Neural progenitor cell (in vitro differentiated cells): ENCODE measurements around the gene ZCWPW1. TPM values are rescaled to one million over a fixed set of nuclear protein-coding genes. Genes with fewer than 3 reads are reported as not detected.
"Not testable (repeated sequence)": the region's sequence is repeated elsewhere in the genome, so short reads cannot be mapped to it uniquely, and the experiment has no call there.

Experiments used
- DNase-seq: peaks from one replicate; pipeline ENCODE4 v3.0.0-alpha.2; 2016; ENCODE audit warnings: low spot score
- H2AFZ ChIP-seq: fragments of 200-600 bp; sonication (generic); replicated peaks from 2 replicates; pipeline ENCODE4 v1.6.1; 2016; ENCODE audit warnings: antibody characterized with exemption
- H3F3A ChIP-seq: fragments of 200-600 bp; sonication (generic); 2 replicates; pipeline ENCODE4 v1.6.1; 2016; ENCODE audit warnings: antibody characterized with exemption, low read depth
- H3K27ac ChIP-seq: fragments of 200-600 bp; sonication (generic); 2 replicates; pipeline ENCODE4 v1.5.1; 2016; ENCODE audit warnings: mild to moderate bottlenecking
- H3K27me3 ChIP-seq: fragments of 200-600 bp; sonication (generic); 2 replicates; pipeline ENCODE4 v1.6.1; 2016; ENCODE audit warnings: mild to moderate bottlenecking, moderate library complexity
- H3K36me3 ChIP-seq: fragments of 200-600 bp; sonication (generic); 2 replicates; pipeline ENCODE4 v1.5.1; 2016
- H3K4me1 ChIP-seq: fragments of 200-600 bp; sonication (generic); 2 replicates; pipeline ENCODE4 v1.6.1; 2016; ENCODE audit warnings: mixed run types
- H3K4me2 ChIP-seq: fragments of 200-600 bp; sonication (generic); 2 replicates; pipeline ENCODE4 v1.6.1; 2016
- H3K4me3 ChIP-seq: fragments of 200-600 bp; sonication (generic); 2 replicates; pipeline ENCODE4 v1.5.1; 2016
- H3K79me2 ChIP-seq: fragments of 200-600 bp; sonication (generic); 2 replicates; pipeline ENCODE4 v1.6.1; 2016; ENCODE audit warnings: low read depth
- H3K9ac ChIP-seq: fragments of 200-600 bp; sonication (generic); 2 replicates; pipeline ENCODE4 v1.6.1; 2016
- H3K9me3 ChIP-seq: fragments of 200-600 bp; sonication (generic); 2 replicates; pipeline ENCODE4 v1.5.1; 2016; ENCODE audit warnings: low read depth
- H4K20me1 ChIP-seq: fragments of 200-600 bp; sonication (generic); 2 replicates; pipeline ENCODE4 v1.6.1; 2016; ENCODE audit warnings: low read depth
- H3K27ac Mint-ChIP-seq: 3 replicates; pipeline ENCODE4 v1.8.0; 2021; ENCODE audit warnings: mixed read lengths
- H3K27me3 Mint-ChIP-seq: 2 replicates; pipeline ENCODE4 v1.8.0; 2022; ENCODE audit warnings: low read depth, mild to moderate bottlenecking, inconsistent platforms, moderate library complexity, mixed read lengths; ENCODE audit not compliant: insufficient read depth
- H3K36me3 Mint-ChIP-seq: 3 replicates; pipeline ENCODE4 v1.8.0; 2021; ENCODE audit warnings: mixed read lengths
- H3K4me1 Mint-ChIP-seq: 3 replicates; pipeline ENCODE4 v1.8.0; 2021; ENCODE audit warnings: mixed read lengths
- H3K4me3 Mint-ChIP-seq: 3 replicates; pipeline ENCODE4 v1.8.0; 2021; ENCODE audit warnings: mild to moderate bottlenecking, moderate library complexity, mixed read lengths
- H3K9me3 Mint-ChIP-seq: 3 replicates; pipeline ENCODE4 v1.8.0; 2020; ENCODE audit warnings: mixed read lengths
- EZH2 ChIP-seq: fragments of 200-600 bp; sonication (generic); IDR thresholded peaks from 2 replicates; pipeline ENCODE4 v1.6.1; 2017; ENCODE audit warnings: antibody characterized with exemption, mild to moderate bottlenecking, moderate library complexity
- EZH2phosphoT487 ChIP-seq: fragments of 200-600 bp; sonication (generic); IDR thresholded peaks from 2 replicates; pipeline ENCODE4 v1.6.1; 2017; ENCODE audit warnings: antibody characterized with exemption
- total RNA-seq: library from RNA; depleted of rRNA; stranded (reverse); fragments of >200 nt; gene quantifications from 2 replicates; pipeline ENCODE4 v1.2.3, GENCODE V29; 2015; ENCODE audit warnings: low replicate concordance
- TF ChIP-seq, protein P1 (sequence below): fragments of 200-600 bp; sonication (generic); IDR thresholded peaks from 2 replicates; pipeline ENCODE4 v1.5.1; 2017; ENCODE audit warnings: antibody characterized with exemption, mild to moderate bottlenecking

The ZCWPW1 gene
- total RNA-seq, 1 donor from 2014 or later: 1.4 TPM

DNA sequence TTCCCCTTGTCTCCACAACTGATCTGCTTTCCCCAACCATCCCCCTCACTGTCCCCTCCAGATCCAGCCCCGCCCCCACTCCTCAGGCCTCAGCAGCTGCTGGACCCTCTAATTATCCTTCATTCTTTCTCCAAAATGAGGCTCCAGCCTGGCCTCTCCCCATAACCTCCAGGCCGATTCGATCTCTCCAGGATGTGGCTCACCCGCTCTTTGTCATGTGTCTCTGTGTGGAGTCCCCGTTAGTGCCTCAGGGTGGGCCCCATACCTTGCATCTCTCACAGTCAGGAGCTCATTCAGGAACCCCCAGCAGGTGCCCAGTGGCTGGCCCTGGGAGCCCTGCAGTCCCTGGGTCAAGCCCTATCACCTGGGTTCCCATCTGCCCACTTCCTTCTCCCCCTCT lies 53.9 kb downstream of the ZCWPW1 start:
- TF ChIP-seq, protein P1, sequence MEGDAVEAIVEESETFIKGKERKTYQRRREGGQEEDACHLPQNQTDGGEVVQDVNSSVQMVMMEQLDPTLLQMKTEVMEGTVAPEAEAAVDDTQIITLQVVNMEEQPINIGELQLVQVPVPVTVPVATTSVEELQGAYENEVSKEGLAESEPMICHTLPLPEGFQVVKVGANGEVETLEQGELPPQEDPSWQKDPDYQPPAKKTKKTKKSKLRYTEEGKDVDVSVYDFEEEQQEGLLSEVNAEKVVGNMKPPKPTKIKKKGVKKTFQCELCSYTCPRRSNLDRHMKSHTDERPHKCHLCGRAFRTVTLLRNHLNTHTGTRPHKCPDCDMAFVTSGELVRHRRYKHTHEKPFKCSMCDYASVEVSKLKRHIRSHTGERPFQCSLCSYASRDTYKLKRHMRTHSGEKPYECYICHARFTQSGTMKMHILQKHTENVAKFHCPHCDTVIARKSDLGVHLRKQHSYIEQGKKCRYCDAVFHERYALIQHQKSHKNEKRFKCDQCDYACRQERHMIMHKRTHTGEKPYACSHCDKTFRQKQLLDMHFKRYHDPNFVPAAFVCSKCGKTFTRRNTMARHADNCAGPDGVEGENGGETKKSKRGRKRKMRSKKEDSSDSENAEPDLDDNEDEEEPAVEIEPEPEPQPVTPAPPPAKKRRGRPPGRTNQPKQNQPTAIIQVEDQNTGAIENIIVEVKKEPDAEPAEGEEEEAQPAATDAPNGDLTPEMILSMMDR: no peak
- TF ChIP-seq EZH2: no peak
- no peaks in the 10 kb centered on the region for H3K79me2 ChIP-seq
- no peaks in the 10 kb centered on the region for H3K9me3 Mint-ChIP-seq
- no peak overlapping the region for H3K27ac ChIP-seq
- no peaks in the 10 kb centered on the region for H3K27me3 Mint-ChIP-seq
- H3K4me3 ChIP-seq: no peak overlapping the region
- no peak for DNase-seq
- peaks cover 31% of the 10 kb centered on the region for H3K4me1 Mint-ChIP-seq
- peaks cover 29% of the 10 kb centered on the region for H3K4me1 ChIP-seq
- peaks cover 16% of the 10 kb centered on the region for H3F3A ChIP-seq
- no peak overlapping the region for H2AFZ ChIP-seq
- no peaks in the 10 kb centered on the region for H3K27me3 ChIP-seq
- peaks cover 6% of the 10 kb centered on the region for H4K20me1 ChIP-seq
- H3K27ac Mint-ChIP-seq: no peak overlapping the region
- peaks cover 1% of the 10 kb centered on the region for H3K36me3 Mint-ChIP-seq
- H3K36me3 ChIP-seq: no peaks in the 10 kb centered on the region
- H3K9me3 ChIP-seq: no peaks in the 10 kb centered on the region
- H3K4me3 Mint-ChIP-seq: no peak overlapping the region
- H3K4me2 ChIP-seq: no peak overlapping the region
- no peak overlapping the region for H3K9ac ChIP-seq

DNA sequence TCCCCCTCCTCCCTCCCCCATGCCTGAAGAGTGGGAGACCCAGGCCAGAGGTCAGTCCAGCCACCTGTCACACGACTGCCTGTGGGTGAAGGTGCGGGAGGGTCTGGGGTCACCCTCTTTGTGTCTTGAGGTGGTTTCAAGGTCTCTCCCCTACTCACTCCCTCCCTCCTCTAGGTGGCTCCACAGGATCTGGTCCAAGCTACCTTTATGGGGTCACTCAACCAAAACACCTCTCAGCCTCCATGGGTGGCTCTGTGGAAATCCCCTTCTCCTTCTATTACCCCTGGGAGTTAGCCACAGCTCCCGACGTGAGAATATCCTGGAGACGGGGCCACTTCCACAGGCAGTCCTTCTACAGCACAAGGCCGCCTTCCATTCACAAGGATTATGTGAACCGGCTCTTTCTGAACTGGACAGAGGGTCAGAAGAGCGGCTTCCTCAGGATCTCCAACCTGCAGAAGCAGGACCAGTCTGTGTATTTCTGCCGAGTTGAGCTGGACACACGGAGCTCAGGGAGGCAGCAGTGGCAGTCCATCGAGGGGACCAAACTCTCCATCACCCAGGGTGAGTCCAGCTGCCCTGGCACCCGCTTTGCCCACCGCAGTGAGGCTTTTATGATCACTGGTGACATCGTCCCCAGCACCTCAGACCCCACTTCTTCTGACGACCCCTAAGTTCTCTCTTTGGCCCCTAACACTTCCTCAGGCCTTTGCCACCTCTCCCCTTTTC lies 54.5 kb downstream of the ZCWPW1 start:
- not testable (repeated sequence) for H3K9me3 ChIP-seq, H3K9ac ChIP-seq, H2AFZ ChIP-seq, H3K4me3 ChIP-seq, H3K4me3 Mint-ChIP-seq, H4K20me1 ChIP-seq, H3K36me3 Mint-ChIP-seq, H3K79me2 ChIP-seq, H3K36me3 ChIP-seq, H3K4me2 ChIP-seq, DNase-seq, H3K27me3 Mint-ChIP-seq, H3K27me3 ChIP-seq, H3K27ac Mint-ChIP-seq, H3K27ac ChIP-seq, H3K9me3 Mint-ChIP-seq
- TF ChIP-seq, protein P1: peak; percentile 17
- H3K4me1 ChIP-seq: peaks cover 34% of the 10 kb centered on the region
- H3K4me1 Mint-ChIP-seq: peaks cover 32% of the 10 kb centered on the region
- H3F3A ChIP-seq: peaks cover 22% of the 10 kb centered on the region

DNA sequence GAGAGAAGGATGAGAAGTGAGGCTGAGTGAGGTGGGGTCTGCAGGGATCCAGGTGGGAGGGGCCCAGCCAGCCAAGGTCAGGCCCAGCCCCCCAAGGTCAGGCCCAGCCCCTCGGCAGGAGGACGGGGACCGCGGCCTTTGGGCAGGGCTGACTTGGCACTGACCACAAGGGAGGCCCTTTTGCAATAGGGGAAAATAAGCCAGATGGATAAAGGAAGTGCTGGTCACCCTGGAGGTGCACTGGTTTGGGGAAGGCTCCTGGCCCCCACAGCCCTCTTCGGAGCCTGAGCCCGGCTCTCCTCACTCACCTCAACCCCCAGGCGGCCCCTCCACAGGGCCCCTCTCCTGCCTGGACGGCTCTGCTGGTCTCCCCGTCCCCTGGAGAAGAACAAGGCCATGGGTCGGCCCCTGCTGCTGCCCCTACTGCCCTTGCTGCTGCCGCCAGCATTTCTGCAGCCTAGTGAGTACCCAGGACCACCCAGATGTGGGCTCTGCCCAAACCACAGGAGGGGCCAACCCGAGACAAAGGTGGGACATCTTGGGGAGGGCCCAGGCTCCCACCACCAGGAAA lies 55.2 kb downstream of the ZCWPW1 start, which contains the start of gene PILRA:
Gene PILRA, plus strand, starts transcription at position 227 of the 571 bp plus-strand sequence. Its CDS starts 170 bp downstream, at position 397.
- no peak for DNase-seq
- Histone ChIP-seq H3K4me1 (peaks cover 34% of the 10 kb centered on the region), H4K20me1 (peaks cover 6% of the 10 kb centered on the region), H3K4me2 (no peak within 1 kb of the TSS), H2AFZ (no peak within 1 kb of the TSS), H3K27ac (no peak within 1 kb of the TSS), H3F3A (peaks cover 23% of the 10 kb centered on the region), H3K4me3 (no peak within 1 kb of the TSS), H3K9ac (no peak within 1 kb of the TSS), H3K9me3 (no peaks in the 10 kb centered on the region), H3K36me3 (no peaks in the 10 kb centered on the region), H3K27me3 (no peaks in the 10 kb centered on the region), H3K79me2 (no peaks in the 10 kb centered on the region)
- H3K27me3 Mint-ChIP-seq: no peaks in the 10 kb centered on the region
- H3K36me3 Mint-ChIP-seq: peaks cover 3% of the 10 kb centered on the region
- H3K4me1 Mint-ChIP-seq: peaks cover 36% of the 10 kb centered on the region
- H3K27ac Mint-ChIP-seq: no peak within 1 kb of the TSS
- TF ChIP-seq EZH2 (no peak), EZH2phosphoT487 (no peak)
- TF ChIP-seq, protein P1: no peak
- no peak within 1 kb of the TSS for H3K4me3 Mint-ChIP-seq
- H3K9me3 Mint-ChIP-seq: no peaks in the 10 kb centered on the region
